ENCODE data around the gene FSIP2.
A peak's percentile ranks its signal among the peaks of the same experiment; 100 is the strongest.

Gene FSIP2

GRCh38 chr2:185738679-185739472 lies at the start of gene FSIP2:
TSS of gene FSIP2 (plus strand) at chr2:185738804. CDS start at chr2:185738895, 91 bp downstream.
- TF ChIP-seq CTCF (conservative IDR thresholded peaks at IDR 0.05; ENCODE audit: low read length) = peak; percentile 46
- H3K4me3 ChIP-seq (ENCODE audit: low read length) = peak within 1 kb of the TSS; percentile 46
- DNase-seq (ENCODE audit: low read depth) = peak; percentile 39

- H3K4me3 ChIP-seq (ENCODE audit: low read length) = no peak overlapping the region
- TF ChIP-seq CTCF (conservative IDR thresholded peaks at IDR 0.05; ENCODE audit: low read length) = no peak
- DNase-seq (ENCODE audit: low read depth) = no peak
Measured at GRCh38 chr2:185689906-185690539, 48.6 kb upstream of the FSIP2 start.

GRCh38 chr2:185695711-185696235 lies 42.8 kb upstream of the FSIP2 start:
- no peak for TF ChIP-seq CTCF (conservative IDR thresholded peaks at IDR 0.05; ENCODE audit: low read length)
- no peak overlapping the region for H3K4me3 ChIP-seq (ENCODE audit: low read length)
- no peak for DNase-seq (ENCODE audit: low read depth)

GRCh38 chr2:185700883-185701282 lies 37.7 kb upstream of the FSIP2 start:
- no peak for DNase-seq (ENCODE audit: low read depth)
- H3K4me3 ChIP-seq (ENCODE audit: low read length) = no peak overlapping the region
- TF ChIP-seq CTCF (conservative IDR thresholded peaks at IDR 0.05; ENCODE audit: low read length) = no peak

GRCh38 chr2:185734658-185735057 lies 3.9 kb upstream of the FSIP2 start:
- DNase-seq (ENCODE audit: low read depth) = no peak
- H3K4me3 ChIP-seq (ENCODE audit: low read length) = no peak overlapping the region
- TF ChIP-seq CTCF (conservative IDR thresholded peaks at IDR 0.05; ENCODE audit: low read length) = no peak

- H3K4me3 ChIP-seq (ENCODE audit: low read length) = no peak overlapping the region
- DNase-seq (ENCODE audit: low read depth) = no peak
- no peak for TF ChIP-seq CTCF (conservative IDR thresholded peaks at IDR 0.05; ENCODE audit: low read length)
Measured at GRCh38 chr2:185736210-185736609, 2.4 kb upstream of the FSIP2 start.
